ENCODE data around the gene PCDH12. TPM values are rescaled to one million over a fixed set of nuclear protein-coding genes. Genes with fewer than 3 reads are reported as not detected.

Gene PCDH12
- total and polyA plus RNA-seq, 2 of the 8 experiments (the other 6 are each of a cell fraction or from before 2014, with no cell fraction given), result 0.06 to 0.17 TPM

GRCh38 chr5:141976176-141976575 lies 18.2 kb upstream of the PCDH12 start:
- Histone ChIP-seq H2BK20ac (ENCODE audit: low read length) (no peak overlapping the region), H3K4me2 (ENCODE audit: insufficient read depth in 1 of 2, low read depth in 2 of 2, low read length in 2 of 2) (no peak overlapping the region), H4K8ac (ENCODE audit: extremely low read depth, insufficient read depth, low read length) (no peak overlapping the region), H4K20me1 (replicated peaks in 1 of 2; ENCODE audit: control insufficient read depth in 1 of 2, insufficient read depth in 2 of 2, low read length in 2 of 2) (no peaks in the 10 kb centered on the region), H3K23ac (ENCODE audit: insufficient read length) (no peak overlapping the region), H3K27ac (ENCODE audit: low read depth, low read length) (no peak overlapping the region), H3K4me1 (replicated peaks in 1 of 4; ENCODE audit: control insufficient read depth in 3 of 4, insufficient read depth in 4 of 4, low read length in 3 of 4) (no peaks in the 10 kb centered on the region), H3K79me1 (ENCODE audit: low read depth, low read length) (no peaks in the 10 kb centered on the region), H2AK5ac (ENCODE audit: low read depth, low read length) (no peak overlapping the region), H2BK5ac (ENCODE audit: low read depth, low read length) (no peak overlapping the region), H3K18ac (ENCODE audit: extremely low read depth, low read length) (no peak overlapping the region), H2BK12ac (ENCODE audit: low read depth, low read length) (no peak overlapping the region), H3K9ac (replicated peaks in 1 of 4; ENCODE audit: extremely low read depth in 1 of 4, low read depth in 3 of 4, low read length in 3 of 4) (no peak overlapping the region), H2BK15ac (ENCODE audit: low read length) (no peak overlapping the region), H3K9me3 (ENCODE audit: insufficient read depth in 2 of 2, low read depth in 1 of 2, low read length in 1 of 2) (no peaks in the 10 kb centered on the region), H2AFZ (ENCODE audit: low read length) (no peak overlapping the region), H3K79me2 (ENCODE audit: control insufficient read depth in 1 of 2, insufficient read depth in 2 of 2, low read length in 2 of 2) (no peaks in the 10 kb centered on the region), H3K56ac (replicated peaks; ENCODE audit: insufficient read length, low read depth, low read length) (no peak overlapping the region), H4K5ac (ENCODE audit: insufficient read length, low read depth, low read length) (no peak overlapping the region), H3K4ac (replicated peaks; ENCODE audit: insufficient read length, low read depth, low read length) (no peak overlapping the region), H3K27me3 (replicated peaks in 1 of 4; ENCODE audit: control insufficient read depth in 3 of 4, extremely low read depth in 1 of 4, insufficient read depth in 3 of 4, low read length in 3 of 4) (no peaks in the 10 kb centered on the region), H2BK120ac (replicated peaks; ENCODE audit: low read depth, low read length) (no peak overlapping the region), H3K36me3 (ENCODE audit: control insufficient read depth in 2 of 4, insufficient read depth in 4 of 4, low read length in 3 of 4) (peaks cover 0 to 32% (median 18%) of the 10 kb centered on the region in 4 experiments; a peak in 5 of 8 replicates), H3K4me3 (ENCODE audit: extremely low read depth in 1 of 4, insufficient read depth in 2 of 4, low read depth in 3 of 4, low read length in 4 of 4) (no peak overlapping the region), H3K14ac (ENCODE audit: insufficient read length) (no peak overlapping the region), H3K23me2 (ENCODE audit: low read depth, low read length) (no peaks in the 10 kb centered on the region), H4K91ac (replicated peaks; ENCODE audit: insufficient read length, low read length) (no peak overlapping the region)
- 97% methylated on average over 6 of the region's 6 CpGs; no CpG with 5 or more reads in 1 of the 2 experiments for WGBS, 2 experiments (ENCODE audit: extremely low coverage in 1 of 2, insufficient coverage in 1 of 2, insufficient read length in 1 of 2, insufficient replicate concordance in 2 of 2, low coverage in 1 of 2, low lambda C conversion rate in 2 of 2, missing lambda C conversion rate in 1 of 2)
- ChIA-PET CTCF (ENCODE audit: partially characterized antibody) (interaction anchor here (0.8 to 5.0 kb wide), 9 partner anchors 10 to 169 kb away, joined by 3 to 26 read pairs (median 6); no protein-coding TSS in a partner anchor), POLR2A (ENCODE audit: partially characterized antibody) (interaction anchor here (0.8 to 1.4 kb wide), 2 partner anchors 10 to 107 kb away, joined by 3 read pairs; no protein-coding TSS in a partner anchor)
- TF ChIP-seq CHD1 (IDR thresholded peaks at IDR 0.05; ENCODE audit: low read depth, low read length) (no peak), POU5F1 (IDR thresholded peaks at IDR 0.05; ENCODE audit: low read depth, low read length) (no peak)
- TF ChIP-seq, protein P1, sequence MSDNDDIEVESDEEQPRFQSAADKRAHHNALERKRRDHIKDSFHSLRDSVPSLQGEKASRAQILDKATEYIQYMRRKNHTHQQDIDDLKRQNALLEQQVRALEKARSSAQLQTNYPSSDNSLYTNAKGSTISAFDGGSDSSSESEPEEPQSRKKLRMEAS (IDR thresholded peaks at IDR 0.05), result no peak
- FAIRE-seq, result no peak
- DNase-seq (ENCODE audit: low read depth in 1 of 2, low spot score in 2 of 2), result no peak
